Thoracic aorta (tissue), 2 donors: ENCODE data around the gene TBXA2R. TPM values are rescaled to one million over a fixed set of nuclear protein-coding genes. Genes with fewer than 3 reads are reported as not detected.

Source experiments
- ATAC-seq: fragments of 150-250 bp; one replicate; pipeline ENCODE4 v1.8.0; 2017; ENCODE audit warnings: low read depth; ENCODE audit not compliant: insufficient number of reproducible peaks, low FRiP score
- DNase-seq: peaks from one replicate; pipeline ENCODE4 v3.0.0-alpha.2; 2020; ENCODE audit warnings: low spot score
- H3K27ac ChIP-seq, 2 donors: fragments of 200-600 bp; sonication (generic); 1 replicate in 1 of 2; 2 replicates in 1 of 2; pipeline ENCODE4 v1.5.1; 2016; ENCODE audit warnings: mild to moderate bottlenecking in 2 of 2, moderate library complexity in 2 of 2
- H3K27me3 ChIP-seq: fragments of 200-600 bp; sonication (generic); replicated peaks from 2 replicates; pipeline ENCODE4 v1.6.0; 2016; ENCODE audit warnings: mild to moderate bottlenecking; ENCODE audit not compliant: insufficient read depth
- H3K36me3 ChIP-seq: fragments of 200-600 bp; sonication (generic); one replicate; pipeline ENCODE4 v1.5.1; 2016
- H3K4me1 ChIP-seq, 2 donors: fragments of 200-600 bp; sonication (generic); 1 replicate in 1 of 2; 2 replicates in 1 of 2; pipeline versions ENCODE4 v1.5.1 to v1.6.0; 2016; ENCODE audit warnings: low read depth in 2 of 2, mild to moderate bottlenecking in 1 of 2; ENCODE audit not compliant: control insufficient read depth in 1 of 2
- H3K4me3 ChIP-seq: fragments of 200-600 bp; sonication (generic); 2 replicates; pipeline ENCODE4 v1.5.1; 2016; ENCODE audit warnings: mild to moderate bottlenecking
- H3K9me3 ChIP-seq: fragments of 200-600 bp; sonication (generic); 2 replicates; pipeline ENCODE4 v1.5.1; 2016
- CTCF ChIP-seq: fragments of 200-600 bp; sonication (generic); IDR thresholded peaks from one replicate; pipeline ENCODE4 v1.5.1; 2019; ENCODE audit warnings: antibody characterized with exemption
- total RNA-seq, 2 donors: library from RNA; depleted of rRNA; stranded (reverse); fragments of >200 nt; gene quantifications; one replicate each; pipeline versions ENCODE4 v1.1.0 to v1.2.3, GENCODE V29; 2016

Gene TBXA2R
- total RNA-seq, 2 donors from 2014 or later: 29.4 to 39.1 TPM

DNA sequence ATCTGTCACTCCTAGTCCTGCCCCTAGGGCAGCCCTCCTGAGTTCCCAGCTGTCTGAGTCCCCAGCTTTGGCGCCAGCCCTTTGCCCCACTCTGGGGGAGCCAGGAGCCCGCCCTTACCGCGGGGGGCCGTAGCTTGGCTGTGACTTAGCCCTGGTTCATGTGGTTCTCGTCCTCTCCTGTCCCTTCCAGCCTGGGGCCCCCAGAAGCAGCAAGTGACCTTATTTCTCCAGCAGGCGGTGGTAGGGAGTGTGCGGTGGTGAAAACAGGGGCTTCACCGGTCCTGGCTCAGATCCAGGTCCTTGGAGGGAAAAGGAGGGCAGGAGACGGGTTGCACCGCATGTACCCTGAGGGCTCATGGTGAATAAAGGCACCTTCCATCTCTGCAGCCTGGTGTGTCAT, 13.5 kb downstream of the TBXA2R start:
- ATAC-seq (no peak), DNase-seq (no peak)
- no peaks in the 10 kb centered on the region for H3K27me3 ChIP-seq
- no peak overlapping the region for H3K4me3 ChIP-seq
- no peak for TF ChIP-seq CTCF
- peaks cover 26% of the 10 kb centered on the region for H3K36me3 ChIP-seq
- peaks cover 0 to 7% of the 10 kb centered on the region in 2 donors for H3K4me1 ChIP-seq
- H3K27ac ChIP-seq: peak overlapping the region; percentile 63 to 64
- H3K9me3 ChIP-seq: no peaks in the 10 kb centered on the region

DNA sequence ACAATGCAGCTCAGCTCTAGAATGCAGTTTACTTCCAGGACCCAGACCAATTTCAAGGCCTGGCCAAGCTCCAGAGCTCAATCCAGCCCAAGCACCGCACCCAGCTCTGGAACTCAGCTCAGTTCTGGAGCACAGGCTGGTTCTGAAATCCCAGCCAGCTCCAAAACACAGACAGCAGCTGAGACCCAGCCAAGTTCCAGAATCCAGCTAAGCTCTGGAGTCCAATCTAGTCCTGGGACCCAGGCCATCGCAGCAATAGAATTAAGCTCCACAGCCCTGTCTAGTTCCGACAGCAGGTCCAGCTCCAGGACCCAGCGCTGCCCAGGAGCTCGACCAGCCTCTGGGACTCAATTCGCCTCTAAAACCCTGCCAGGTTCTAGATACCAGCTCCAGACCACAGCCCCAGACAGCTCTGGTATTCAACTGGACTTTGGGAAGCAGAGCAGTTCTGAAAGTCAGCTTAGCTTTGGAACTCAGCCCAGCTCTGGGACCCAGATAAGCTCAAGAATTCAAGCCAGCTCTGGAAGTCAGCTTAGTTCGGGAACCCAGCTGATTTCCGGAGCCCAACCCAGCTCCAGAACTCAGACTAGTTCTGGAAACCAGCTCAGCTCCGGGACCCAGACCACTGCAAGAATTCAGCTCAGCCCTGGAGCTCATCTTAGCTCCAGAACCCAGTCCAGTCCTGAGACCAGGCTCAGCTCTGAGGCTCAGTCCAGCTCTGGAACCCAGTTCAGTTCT, 14.6 kb downstream of the TBXA2R start:
- DNase-seq (no peak), ATAC-seq (no peak)
- Histone ChIP-seq H3K36me3 (peaks cover 22% of the 10 kb centered on the region), H3K27ac (peak overlapping the region; percentile 63 to 64), H3K27me3 (no peaks in the 10 kb centered on the region), H3K4me3 (no peak overlapping the region), H3K9me3 (no peaks in the 10 kb centered on the region), H3K4me1 (peaks cover 0 to 11% of the 10 kb centered on the region in 2 donors)
- no peak for TF ChIP-seq CTCF

- Histone ChIP-seq H3K4me3 (no peak overlapping the region), H3K36me3 (peaks cover 19% of the 10 kb centered on the region), H3K27ac (peak overlapping the region in 1 of 2 donors; percentile 64), H3K27me3 (no peaks in the 10 kb centered on the region), H3K9me3 (no peaks in the 10 kb centered on the region), H3K4me1 (peaks cover 0 to 19% of the 10 kb centered on the region in 2 donors)
- ATAC-seq (no peak), DNase-seq (no peak)
- no peak for TF ChIP-seq CTCF
These were observed 15.6 kb downstream of the TBXA2R start for GRCh38 chr19:3590991-3591659.

DNA sequence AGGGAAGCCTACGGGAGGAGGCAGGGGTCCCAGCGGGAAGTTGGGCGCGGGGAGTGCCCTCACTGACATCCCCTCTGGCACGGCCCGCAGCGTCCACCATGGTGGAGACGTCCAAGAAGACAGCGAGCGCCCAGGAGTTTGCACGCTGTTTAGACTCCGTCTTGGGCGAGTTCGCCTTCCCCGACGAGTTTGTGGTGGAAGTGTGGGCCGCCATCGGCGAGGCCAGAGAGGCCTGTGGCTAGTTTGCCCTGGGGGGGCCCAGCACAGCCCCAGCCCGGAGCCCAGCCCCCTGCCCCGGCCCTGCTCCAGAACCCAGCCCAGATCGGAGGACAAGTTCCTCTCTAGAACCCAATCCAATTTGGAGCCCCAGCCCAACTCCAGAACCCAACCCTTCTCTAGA, 16.7 kb downstream of the TBXA2R start:
- H3K9me3 ChIP-seq: no peaks in the 10 kb centered on the region
- no peak for ATAC-seq
- peaks cover 0 to 29% of the 10 kb centered on the region in 2 donors for H3K4me1 ChIP-seq
- H3K27ac ChIP-seq: no peak overlapping the region
- no peaks in the 10 kb centered on the region for H3K27me3 ChIP-seq
- DNase-seq: no peak
- H3K36me3 ChIP-seq: peaks cover 10% of the 10 kb centered on the region
- TF ChIP-seq CTCF: no peak
- H3K4me3 ChIP-seq: no peak overlapping the region

- ATAC-seq: no peak
- H3K27ac ChIP-seq: no peak overlapping the region
- DNase-seq: no peak
These were observed 17.2 kb downstream of the TBXA2R start for GRCh38 chr19:3589439-3589838.

More at GRCh38 chr19:3589439-3589838, 17.2 kb downstream of the TBXA2R start:
- Histone ChIP-seq H3K9me3 (no peaks in the 10 kb centered on the region), H3K27me3 (no peaks in the 10 kb centered on the region), H3K4me3 (no peak overlapping the region), H3K36me3 (peaks cover 7% of the 10 kb centered on the region), H3K4me1 (peaks cover 0 to 29% of the 10 kb centered on the region in 2 donors)
- TF ChIP-seq CTCF: no peak
